Endothelial cell of umbilical vein (primary cell): Measurements from ENCODE around the gene MYRFL. TPM values are rescaled to one million over a fixed set of nuclear protein-coding genes. Genes with fewer than 3 reads are reported as not detected.

Experiments used
- BruUV-seq: library from RNA; stranded (reverse); fragments of 400-500 nt; replicated peaks from 2 replicates; lab custom pipeline; 2021; lab: Mats Ljungman, UMichigan
- CTCF ChIA-PET: fragments of 300-600, 350-600 bp; sonication (Branson Sonifier 250); formaldehyde crosslinking; loops from one replicate; lab custom pipeline; 2021; ENCODE audit warnings: antibody characterized with exemption, inconsistent platforms; lab: Charles Lee
- POLR2A ChIA-PET: fragments of 300-600, 350-600 bp; sonication (Branson Sonifier 250); formaldehyde crosslinking; loops from one replicate; lab custom pipeline; 2021; ENCODE audit warnings: antibody characterized with exemption, inconsistent platforms; lab: Charles Lee
- DNase-seq: peaks from one replicate; pipeline ENCODE4 v3.0.0-alpha.2; 2011; ENCODE audit warnings: low read depth, low spot score
- FAIRE-seq: peaks from 2 replicates; lab custom pipeline; 2011; peaks lifted over from hg19 to GRCh38; lab: Jason Lieb, UNC
- H2AFZ ChIP-seq: 2 replicates; pipeline ENCODE4 v1.6.0; 2012; ENCODE audit warnings: low read depth, low read length, control low read depth, inconsistent platforms
- H3K27ac ChIP-seq: 2 replicates; pipeline ENCODE4 v1.5.1; 2011; ENCODE audit warnings: low read depth, mild to moderate bottlenecking, control low read depth, low read length, moderate library complexity; ENCODE audit not compliant: insufficient read depth
- H3K27me3 ChIP-seq, 2 experiments: 2 replicates each; pipeline versions ENCODE4 v1.6.0 to v1.6.1; 2011; ENCODE audit warnings: low read length in 2 of 2, mixed read lengths in 1 of 2; ENCODE audit not compliant: control insufficient read depth in 2 of 2, insufficient read depth in 2 of 2
- H3K36me3 ChIP-seq, 2 experiments: 2 replicates in 1 of 2; 3 replicates in 1 of 2; pipeline ENCODE4 v1.5.1; 2011; ENCODE audit warnings: low read length in 2 of 2, mild to moderate bottlenecking in 1 of 2, moderate library complexity in 1 of 2; ENCODE audit not compliant: control insufficient read depth in 2 of 2, insufficient read depth in 2 of 2; ENCODE audit errors: extremely low read depth in 1 of 2
- H3K4me1 ChIP-seq: 3 replicates; pipeline ENCODE4 v1.5.1; 2011; ENCODE audit warnings: mild to moderate bottlenecking, low read length; ENCODE audit not compliant: control insufficient read depth, insufficient read depth; ENCODE audit errors: extremely low read depth
- H3K4me2 ChIP-seq: 2 replicates; pipeline ENCODE4 v1.6.1; 2011; ENCODE audit warnings: low read length, control low read depth, mixed read lengths; ENCODE audit not compliant: insufficient read depth
- H3K4me3 ChIP-seq, 3 experiments: fragments of 200-600 bp in 1 of 3; sonication (generic), shearing (Covaris generic) in 1 of 3; replicated peaks in 1 of 3; 2 replicates each; pipeline ENCODE4 v1.5.1; 2011 to 2016; ENCODE audit warnings: control low read depth in 3 of 3, low read length in 3 of 3, mild to moderate bottlenecking in 2 of 3, inconsistent platforms in 1 of 3, low read depth in 1 of 3, moderate library complexity in 1 of 3; ENCODE audit not compliant: insufficient read depth in 1 of 3
- H3K79me2 ChIP-seq: 2 replicates; pipeline ENCODE4 v1.6.0; 2012; ENCODE audit warnings: low read length, inconsistent platforms; ENCODE audit not compliant: control insufficient read depth, insufficient read depth
- H3K9ac ChIP-seq: replicated peaks from 2 replicates; pipeline ENCODE3; 2011; ENCODE audit warnings: low read length, control low read depth; ENCODE audit not compliant: insufficient read depth; ENCODE audit errors: extremely low read depth
- H3K9me1 ChIP-seq: replicated peaks from 3 replicates; pipeline ENCODE4 v1.6.0; 2011; ENCODE audit warnings: mild to moderate bottlenecking, low read length; ENCODE audit not compliant: control insufficient read depth, insufficient read depth; ENCODE audit errors: extremely low read depth
- H3K9me3 ChIP-seq: replicated peaks from 2 replicates; pipeline ENCODE4 v1.5.1; 2012; ENCODE audit warnings: low read length, inconsistent platforms; ENCODE audit not compliant: control insufficient read depth, insufficient read depth
- H4K20me1 ChIP-seq: replicated peaks from 2 replicates; pipeline ENCODE3; 2011; ENCODE audit warnings: mild to moderate bottlenecking, low read length; ENCODE audit not compliant: control insufficient read depth, insufficient read depth; ENCODE audit errors: extremely low read depth
- CTCF ChIP-seq, 2 donors: IDR thresholded peaks; 1 replicate in 1 of 2; 2 replicates in 1 of 2; pipeline ENCODE4 v1.5.1; 2011; ENCODE audit warnings: low read length in 2 of 2, mild to moderate bottlenecking in 2 of 2, moderate library complexity in 2 of 2, control low read depth in 1 of 2, inconsistent platforms in 1 of 2, low read depth in 1 of 2; ENCODE audit not compliant: insufficient read depth in 1 of 2; ENCODE audit errors: extremely low read depth in 1 of 2
- EZH2 ChIP-seq: IDR thresholded peaks from 2 replicates; pipeline ENCODE4 v1.6.1; 2012; ENCODE audit warnings: borderline replicate concordance, low read depth, mild to moderate bottlenecking, moderate library complexity, low read length, inconsistent platforms; ENCODE audit not compliant: severe bottlenecking
- FOS ChIP-seq: IDR thresholded peaks from 2 replicates; pipeline ENCODE4 v1.6.1; 2011; ENCODE audit warnings: mild to moderate bottlenecking, low read length, moderate library complexity, borderline replicate concordance; ENCODE audit not compliant: insufficient read depth
- GATA2 ChIP-seq: IDR thresholded peaks from 2 replicates; pipeline ENCODE4 v1.7.0; 2011; ENCODE audit warnings: low read depth, mild to moderate bottlenecking, moderate library complexity, mixed read lengths, low read length; ENCODE audit not compliant: insufficient read length, insufficient read depth
- JUN ChIP-seq: IDR thresholded peaks from 2 replicates; pipeline ENCODE4 v1.6.1; 2011; ENCODE audit warnings: borderline replicate concordance, low read depth; ENCODE audit not compliant: insufficient read length, insufficient read depth
- MAX ChIP-seq: IDR thresholded peaks from 2 replicates; pipeline ENCODE4 v1.6.1; 2011; ENCODE audit not compliant: insufficient read depth, insufficient read length
- MYC ChIP-seq: IDR thresholded peaks from one replicate; pipeline ENCODE4 v1.6.1; 2011; ENCODE audit warnings: mild to moderate bottlenecking, low read depth, low read length
- POLR2A ChIP-seq: IDR thresholded peaks from 2 replicates; pipeline ENCODE4 v1.6.1; 2012; ENCODE audit warnings: low read depth, mild to moderate bottlenecking, control low read depth, low read length
- POLR2AphosphoS5 ChIP-seq: IDR thresholded peaks from 2 replicates; pipeline ENCODE4 v1.6.1; 2012; ENCODE audit warnings: low read depth, mild to moderate bottlenecking, control low read depth, low read length, moderate library complexity; ENCODE audit not compliant: insufficient read depth
- dilution Hi-C: fragments of 300-500 bp; cut with MboI; formaldehyde crosslinking; loops from one replicate; pipeline ENCODE4 v1.15.0; 2019; ENCODE audit warnings: low sequenced_read_pairs; ENCODE audit not compliant: extremely low pct_ligation_motif_present
- intact Hi-C: fragments of 100-400 bp; cut with micrococcal nuclease; formaldehyde crosslinking; loops from one replicate; pipeline ENCODE4 v1.10.0; 2022
- polyA plus RNA-seq, 4 experiments: library from polyadenylated mRNA; depleted of rRNA in 3 of 4; stranded (reverse) in 3 of 4; unstranded in 1 of 4; fragments of >200 nt; gene quantifications; 2 replicates each; pipeline versions ENCODE4 v1.2.1 to v1.2.3, GENCODE V29; 2011 to 2012; ENCODE audit warnings: missing spikeins in 1 of 4
- total RNA-seq: library from RNA; stranded (reverse); gene quantifications from 2 replicates; pipeline ENCODE4 v1.2.3, GENCODE V29; 2021

MYRFL gene
- total and polyA plus RNA-seq, 2 donors (not counting 3 experiments of a cell fraction or from before 2014, with no cell fraction given) = not detected

DNA sequence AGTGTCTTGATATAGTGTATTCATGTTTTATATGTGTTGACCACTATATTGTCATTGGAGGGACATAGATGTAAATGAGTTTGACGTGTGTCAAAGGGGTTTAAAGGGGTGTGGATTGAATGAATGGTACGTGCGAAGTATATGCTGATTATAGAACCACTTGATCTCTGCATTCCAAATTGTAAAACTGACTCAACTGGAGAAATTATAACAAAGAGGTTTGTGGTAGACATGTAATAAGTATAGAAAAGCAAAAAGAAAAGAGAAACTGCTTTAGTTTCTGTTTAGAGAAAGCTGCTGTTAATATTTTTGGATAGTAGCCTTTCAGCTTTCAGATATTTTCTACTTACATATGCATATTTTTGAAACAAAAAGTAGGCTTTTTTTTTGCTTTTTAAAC lies 8.9 kb upstream of the MYRFL start:
- no peaks in the 10 kb centered on the region for H3K79me2 ChIP-seq
- H2AFZ ChIP-seq = no peak overlapping the region
- no TSS peak for BruUV-seq
- TF ChIP-seq EZH2 (no peak), POLR2A (no peak), MYC (no peak), FOS (no peak), POLR2AphosphoS5 (no peak), CTCF (IDR thresholded peaks at IDR 0.05; ENCODE audit: extremely low read depth in 1 of 2, insufficient read depth in 1 of 2, low read depth in 1 of 2, low read length in 2 of 2) (no peak), MAX (no peak), GATA2 (no peak), JUN (no peak)
- no peaks in the 10 kb centered on the region for H3K27me3 ChIP-seq
- no peak for DNase-seq
- no peak overlapping the region for H3K27ac ChIP-seq
- no peak overlapping the region for H3K9ac ChIP-seq
- no peak overlapping the region for H3K4me2 ChIP-seq
- H3K4me1 ChIP-seq = peaks cover under 1% of the 10 kb centered on the region
- dilution Hi-C loops (no loop called here), intact Hi-C loops (no loop called here)
- ChIA-PET CTCF (no interaction called here), POLR2A (interaction anchor here (0.7 kb wide), 1 partner anchor 23 kb away, joined by 3 read pairs; no protein-coding TSS in a partner anchor)
- H3K9me1 ChIP-seq = no peaks in the 10 kb centered on the region
- no peaks in the 10 kb centered on the region for H3K36me3 ChIP-seq
- H3K9me3 ChIP-seq = no peaks in the 10 kb centered on the region
- H3K4me3 ChIP-seq = no peak overlapping the region
- H4K20me1 ChIP-seq = no peaks in the 10 kb centered on the region
- FAIRE-seq = no peak
